HepG2 (cell line): ENCODE results near the gene DPH2. TPM values are rescaled to one million over a fixed set of nuclear protein-coding genes. Genes with fewer than 3 reads are reported as not detected.

Experiments used
- DR1 ChIP-seq: sonication (generic); formaldehyde crosslinking; IDR thresholded peaks from 2 replicates; pipeline ENCODE4 v1.8.0; 2021; ENCODE audit warnings: mild to moderate bottlenecking, missing genetic modification reagents, inconsistent platforms
- FOXP1 ChIP-seq, 2 experiments: fragments of 450-650 bp in 1 of 2; IDR thresholded peaks; 2 replicates each; pipeline ENCODE4 v1.6.1; 2017 to 2018; ENCODE audit warnings: antibody characterized with exemption in 1 of 2
- KLF12 ChIP-seq: sonication (generic); formaldehyde crosslinking; IDR thresholded peaks from 2 replicates; pipeline ENCODE4 v1.4.0; 2020; ENCODE audit warnings: missing genetic modification reagents, borderline replicate concordance
- MED13 ChIP-seq: sonication (generic); formaldehyde crosslinking; IDR thresholded peaks from 2 replicates; pipeline ENCODE4 v1.5.0; 2020; ENCODE audit warnings: missing genetic modification reagents
- MIXL1 ChIP-seq: IDR thresholded peaks from 2 replicates; pipeline ENCODE4 v1.6.1; 2016
- PRDM15 ChIP-seq: sonication (generic); formaldehyde crosslinking; IDR thresholded peaks from 2 replicates; pipeline ENCODE4 v1.4.0; 2020; ENCODE audit warnings: missing genetic modification reagents
- SP2 ChIP-seq: sonication (generic); formaldehyde crosslinking; IDR thresholded peaks from 2 replicates; pipeline ENCODE4 v1.5.1; 2020; ENCODE audit warnings: mild to moderate bottlenecking, missing genetic modification reagents
- SRF ChIP-seq: IDR thresholded peaks from 2 replicates; pipeline ENCODE4 v1.6.1; 2011; ENCODE audit warnings: mild to moderate bottlenecking, low read depth, low read length, moderate library complexity
- TRAFD1 ChIP-seq: sonication (generic); formaldehyde crosslinking; IDR thresholded peaks from 2 replicates; pipeline ENCODE4 v1.5.1; 2020; ENCODE audit warnings: missing genetic modification reagents, mild to moderate bottlenecking, borderline replicate concordance
- TRIM24 ChIP-seq: sonication (generic); formaldehyde crosslinking; IDR thresholded peaks from 2 replicates; pipeline ENCODE4 v1.8.0; 2022; ENCODE audit warnings: mild to moderate bottlenecking, missing genetic modification reagents
- ZFP82 ChIP-seq: sonication (generic); formaldehyde crosslinking; IDR thresholded peaks from 2 replicates; pipeline ENCODE4 v1.5.1; 2020; ENCODE audit warnings: mild to moderate bottlenecking, missing genetic modification reagents, borderline replicate concordance
- ZMAT3 ChIP-seq: sonication (generic); formaldehyde crosslinking; conservative IDR thresholded peaks from 2 replicates; pipeline ENCODE4 v1.7.0; 2021; ENCODE audit warnings: missing genetic modification reagents
- ZNF225 ChIP-seq: sonication (generic); formaldehyde crosslinking; IDR thresholded peaks from 2 replicates; pipeline ENCODE4 v1.4.0; 2020; ENCODE audit warnings: mild to moderate bottlenecking, missing genetic modification reagents
- ZNF510 ChIP-seq: sonication (generic); formaldehyde crosslinking; IDR thresholded peaks from 2 replicates; pipeline ENCODE4 v1.4.0; 2020; ENCODE audit warnings: low read depth, mild to moderate bottlenecking, missing genetic modification reagents
- ZNF646 ChIP-seq: sonication (generic); formaldehyde crosslinking; IDR thresholded peaks from 2 replicates; pipeline ENCODE4 v1.9.0; 2021; ENCODE audit warnings: mild to moderate bottlenecking, missing genetic modification reagents
- ZNF790 ChIP-seq: sonication (generic); formaldehyde crosslinking; IDR thresholded peaks from 2 replicates; pipeline ENCODE4 v1.8.0; 2022; ENCODE audit warnings: missing genetic modification reagents, mild to moderate bottlenecking, borderline replicate concordance
- ZZZ3 ChIP-seq: sonication (generic); formaldehyde crosslinking; IDR thresholded peaks from 2 replicates; pipeline ENCODE4 v1.4.0; 2020; ENCODE audit warnings: missing genetic modification reagents, mild to moderate bottlenecking, borderline replicate concordance
- polyA plus RNA-seq, 8 experiments: library from polyadenylated mRNA; depleted of rRNA in 3 of 8; stranded (reverse) in 7 of 8; unstranded in 1 of 8; fragments of >200 nt; fragmentation: Illumina TruSeq in 4 of 8; extraction: Trizol in 4 of 8; gene quantifications; 2 replicates each; pipeline versions ENCODE4 v1.2.1 to v1.2.3, GENCODE V29; 2011 to 2016; ENCODE audit warnings: low read depth in 4 of 8, missing spikeins in 1 of 8, mixed read lengths in 1 of 8; ENCODE audit not compliant: insufficient read depth in 1 of 8
- total RNA-seq, 5 experiments: library from RNA; depleted of rRNA; stranded (reverse); fragments of >200 nt; fragmentation: Illumina TruSeq; extraction: Trizol; gene quantifications; 2 replicates each; pipeline ENCODE4 v1.2.3, GENCODE V29; 2016; ENCODE audit warnings: low read depth in 1 of 5

The DPH2 gene
- total and polyA plus RNA-seq, 2 of the 13 experiments (the other 11 are each of a cell fraction or from before 2014, with no cell fraction given): 32.2 to 38.3 TPM

GRCh38 chr1:43975249-43975961, 5.6 kb downstream of the DPH2 start (continued):
- TF ChIP-seq ZNF646 (CRISPR knock-in tag) (0 out of 2 replicates have a peak, but pooled peaks have one; percentile 48), TRIM24 (CRISPR knock-in tag) (no peak), ZMAT3 (CRISPR knock-in tag) (0 out of 2 replicates have a peak, but pooled peaks have one; percentile 10), PRDM15 (CRISPR knock-in tag) (peak; percentile 90), ZNF510 (no peak), KLF12 (CRISPR knock-in tag) (peak; percentile 50; the same call in 1 of the 2 replicates), FOXP1 (IDR thresholded peaks at IDR 0.05) (no peak), FOXP1 (CRISPR knock-in tag; IDR thresholded peaks at IDR 0.05) (0 out of 2 replicates have a peak, but pooled peaks have one; percentile 11), ZZZ3 (CRISPR knock-in tag) (0 out of 2 replicates have a peak, but pooled peaks have one; percentile 1), SRF (no peak), SP2 (CRISPR knock-in tag) (0 out of 2 replicates have a peak, but pooled peaks have one; percentile 12), MIXL1 (CRISPR knock-in tag) (no peak), ZFP82 (CRISPR knock-in tag) (peak; percentile 45; the same call in 1 of the 2 replicates), DR1 (peak; percentile 56; the same call in 1 of the 2 replicates), TRAFD1 (CRISPR knock-in tag) (0 out of 2 replicates have a peak, but pooled peaks have one; percentile 30), ZNF790 (CRISPR knock-in tag) (0 out of 2 replicates have a peak, but pooled peaks have one; percentile 48), ZNF225 (CRISPR knock-in tag) (no peak), MED13 (no peak)
